ENCODE results near the gene CCNB1. TPM values are rescaled to one million over a fixed set of nuclear protein-coding genes. Genes with fewer than 3 reads are reported as not detected.
"Not testable (repeated sequence)": the region's sequence is repeated elsewhere in the genome, so short reads cannot be mapped to it uniquely, and the experiment has no call there.

The CCNB1 gene
- total RNA-seq, 2 donors from 2014 or later = 117 to 128 TPM

GRCh38 chr5:69189162-69190086 is 22.5 kb downstream of the CCNB1 start, which contains the start of gene CENPH:
Gene CENPH, plus strand, starts transcription at chr5:69189583. Its CDS starts 52 bp downstream, at chr5:69189635.
- Mint-ChIP-seq H3K27me3 (ENCODE audit: low read depth) (no peaks in the 10 kb centered on the region), H3K4me1 (ENCODE audit: low read depth) (peaks cover 21% of the 10 kb centered on the region), H3K27ac (peak within 1 kb of the TSS; percentile 98), H3K36me3 (ENCODE audit: insufficient read depth in 2 of 2) (peaks cover 0 to 6% of the 10 kb centered on the region in 2 donors), H3K4me3 (peak within 1 kb of the TSS; percentile 95 to 98), H3K9me3 (no peaks in the 10 kb centered on the region)
- ATAC-seq (replicated peaks in 1 of 2) = peak; percentile 94 to 95
- DNase-seq = peak; percentile 93 to 95

DNA sequence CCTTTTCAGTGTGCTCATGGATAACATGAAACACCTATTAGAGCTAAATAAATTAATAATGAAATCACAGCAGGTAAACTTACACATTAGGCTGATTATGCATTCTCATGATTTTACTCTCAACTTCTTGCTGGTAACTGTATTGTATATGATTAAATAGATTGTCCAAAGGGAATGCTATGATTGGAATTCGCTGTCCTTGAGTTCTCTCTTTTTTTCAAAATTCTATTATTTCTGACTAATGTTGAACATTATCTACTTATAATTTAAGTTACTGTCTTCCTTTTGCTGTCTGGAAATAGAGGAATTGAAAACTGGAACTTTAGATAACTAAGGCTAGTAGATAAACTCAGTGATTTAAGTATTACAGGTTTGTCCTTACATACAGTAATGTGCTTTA is 35.5 kb downstream of the CCNB1 start:
- H3K36me3 Mint-ChIP-seq (ENCODE audit: insufficient read depth in 2 of 2) = peaks cover 6 to 17% of the 10 kb centered on the region in 2 donors
- no peaks in the 10 kb centered on the region for H3K27me3 Mint-ChIP-seq (ENCODE audit: low read depth)
- no peak overlapping the region for H3K4me3 Mint-ChIP-seq
- no peak for ATAC-seq (replicated peaks in 1 of 2)
- no peak for DNase-seq
- no peak overlapping the region for H3K27ac Mint-ChIP-seq
- H3K9me3 Mint-ChIP-seq = no peaks in the 10 kb centered on the region
- H3K4me1 Mint-ChIP-seq (ENCODE audit: low read depth) = no peaks in the 10 kb centered on the region

DNA sequence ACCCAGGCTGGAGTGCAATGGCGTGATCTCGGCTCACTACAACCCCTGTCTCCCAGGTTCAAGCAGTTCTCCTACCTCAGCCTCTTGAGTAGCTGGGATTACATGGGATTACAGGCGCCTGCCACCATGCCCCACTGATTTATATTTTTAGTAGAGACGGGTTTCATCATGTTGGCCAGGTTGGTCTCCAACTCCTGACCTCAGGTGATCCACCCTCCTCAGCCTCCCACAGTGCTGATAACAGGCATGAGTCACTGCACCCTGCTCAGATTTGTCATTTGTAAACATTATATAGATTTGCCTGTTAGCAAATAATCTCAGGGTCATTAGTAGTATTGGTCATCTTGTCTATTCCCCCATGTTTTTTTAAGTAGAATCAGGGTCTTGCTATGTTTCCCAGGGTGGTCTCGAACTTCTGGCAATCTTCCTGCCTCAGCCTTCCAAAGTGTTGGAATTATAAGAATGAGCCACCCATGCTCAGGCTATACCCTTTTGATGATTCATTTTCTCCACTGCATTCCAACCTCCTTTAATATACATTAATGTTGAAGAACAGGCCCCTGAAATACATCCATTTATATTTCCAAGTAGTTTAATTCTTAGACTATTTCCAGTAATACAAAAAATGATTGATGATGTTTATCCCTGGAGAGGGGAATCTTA is 39.7 kb downstream of the CCNB1 start:
- Mint-ChIP-seq H3K4me1 (ENCODE audit: low read depth) (no peaks in the 10 kb centered on the region), H3K27me3 (ENCODE audit: low read depth) (no peaks in the 10 kb centered on the region), H3K36me3 (ENCODE audit: insufficient read depth in 2 of 2) (peaks cover 2 to 7% of the 10 kb centered on the region in 2 donors), H3K4me3 (no peak overlapping the region), H3K27ac (no peak overlapping the region), H3K9me3 (no peaks in the 10 kb centered on the region)
- no peak for DNase-seq
- ATAC-seq (replicated peaks in 1 of 2) = no peak

DNA sequence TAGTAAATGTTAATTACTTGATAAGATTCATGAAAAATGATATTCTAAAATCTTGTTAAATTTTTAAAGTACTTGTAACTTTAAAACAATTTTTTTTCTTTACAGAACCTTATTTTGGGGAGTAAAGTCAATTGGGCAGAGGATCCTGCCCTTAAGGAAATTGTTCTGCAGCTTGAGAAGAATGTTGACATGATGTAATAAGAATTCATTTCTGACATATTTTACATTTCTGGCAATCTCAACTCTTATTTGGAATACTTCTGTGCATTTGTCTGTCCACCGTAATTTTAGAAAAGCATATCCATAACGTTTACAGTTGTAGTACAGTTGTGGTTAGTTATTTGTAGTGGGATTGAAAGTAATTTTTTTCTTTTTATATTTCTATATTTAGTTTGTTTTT is 42.7 kb downstream of the CCNB1 start:
- H3K27ac Mint-ChIP-seq = no peak overlapping the region
- no peak for ATAC-seq (replicated peaks in 1 of 2)
- H3K9me3 Mint-ChIP-seq = no peaks in the 10 kb centered on the region
- no peak overlapping the region for H3K4me3 Mint-ChIP-seq
- no peaks in the 10 kb centered on the region for H3K4me1 Mint-ChIP-seq (ENCODE audit: low read depth)
- peaks cover 0 to 7% of the 10 kb centered on the region in 2 donors for H3K36me3 Mint-ChIP-seq (ENCODE audit: insufficient read depth in 2 of 2)
- DNase-seq = no peak
- no peaks in the 10 kb centered on the region for H3K27me3 Mint-ChIP-seq (ENCODE audit: low read depth)

GRCh38 chr5:69211200-69211599 is 44.2 kb downstream of the CCNB1 start:
- H3K27ac Mint-ChIP-seq = no peak overlapping the region
- no peak for ATAC-seq (replicated peaks in 1 of 2)
- no peaks in the 10 kb centered on the region for H3K27me3 Mint-ChIP-seq (ENCODE audit: low read depth)
- peaks cover 0 to 11% of the 10 kb centered on the region in 2 donors for H3K36me3 Mint-ChIP-seq (ENCODE audit: insufficient read depth in 2 of 2)
- peaks cover 5% of the 10 kb centered on the region for H3K4me1 Mint-ChIP-seq (ENCODE audit: low read depth)
- no peak for DNase-seq
- H3K9me3 Mint-ChIP-seq = no peaks in the 10 kb centered on the region
- H3K4me3 Mint-ChIP-seq = no peak overlapping the region

GRCh38 chr5:69212022-69212421 is 45.1 kb downstream of the CCNB1 start:
- Mint-ChIP-seq H3K9me3 (no peaks in the 10 kb centered on the region), H3K4me1 (ENCODE audit: low read depth) (peaks cover 9% of the 10 kb centered on the region), H3K36me3 (ENCODE audit: insufficient read depth in 2 of 2) (peaks cover 0 to 8% of the 10 kb centered on the region in 2 donors), H3K27me3 (ENCODE audit: low read depth) (no peaks in the 10 kb centered on the region), H3K4me3 (no peak overlapping the region), H3K27ac (no peak overlapping the region)
- no peak for DNase-seq
- peak in 1 of 2 donors; percentile 28 for ATAC-seq (replicated peaks in 1 of 2)

DNA sequence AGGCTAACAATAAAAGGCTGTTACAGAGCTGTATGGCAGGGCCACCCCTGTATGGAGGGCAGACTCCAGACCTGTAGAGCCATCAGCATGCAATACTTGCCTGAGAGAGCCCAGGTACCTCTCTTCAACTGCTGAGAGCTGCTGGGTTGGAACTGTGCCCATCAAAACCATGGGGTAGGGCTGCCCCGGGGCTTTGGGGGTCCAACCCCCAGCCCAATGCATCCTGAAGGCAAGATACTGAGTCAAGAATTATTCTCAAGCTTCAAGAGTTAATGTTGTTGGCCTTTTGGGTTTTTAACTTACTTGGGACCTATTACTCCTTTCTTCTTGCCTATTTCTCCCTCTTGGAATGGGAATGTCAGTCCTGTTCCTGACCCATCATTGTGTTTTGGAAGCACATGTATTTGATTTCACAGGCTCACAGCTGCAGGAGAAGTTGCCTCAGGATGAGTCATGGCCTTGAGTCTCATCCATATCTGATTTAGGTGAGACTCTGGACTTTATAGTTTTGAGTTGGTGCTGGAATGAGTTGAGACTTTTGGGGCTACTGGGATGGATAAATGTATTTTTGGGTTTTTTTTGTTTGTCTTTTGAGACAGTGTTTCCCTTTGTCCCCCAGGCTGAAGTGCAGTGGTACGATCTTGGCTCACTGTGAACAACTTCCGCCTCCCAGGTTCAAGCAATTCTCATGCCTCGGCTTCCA is 46.7 kb downstream of the CCNB1 start:
- Mint-ChIP-seq H3K27me3 (ENCODE audit: low read depth) (no peaks in the 10 kb centered on the region), H3K27ac (no peak overlapping the region), H3K4me3 (no peak overlapping the region), H3K36me3 (ENCODE audit: insufficient read depth in 2 of 2) (peaks cover 0 to 8% of the 10 kb centered on the region in 2 donors), H3K4me1 (ENCODE audit: low read depth) (peaks cover 17% of the 10 kb centered on the region), H3K9me3 (no peaks in the 10 kb centered on the region)
- no peak for DNase-seq
- no peak for ATAC-seq (replicated peaks in 1 of 2)

- H3K27ac Mint-ChIP-seq = peak overlapping the region; percentile 85
- no peak for ATAC-seq (replicated peaks in 1 of 2)
- peak overlapping the region; percentile 93 to 100 for H3K4me3 Mint-ChIP-seq
- no peaks in the 10 kb centered on the region for H3K27me3 Mint-ChIP-seq (ENCODE audit: low read depth)
- no peak for DNase-seq
- peaks cover 2 to 8% of the 10 kb centered on the region in 2 donors for H3K36me3 Mint-ChIP-seq (ENCODE audit: insufficient read depth in 2 of 2)
- H3K4me1 Mint-ChIP-seq (ENCODE audit: low read depth) = peaks cover 24% of the 10 kb centered on the region
- no peaks in the 10 kb centered on the region for H3K9me3 Mint-ChIP-seq
Measured at GRCh38 chr5:69217151-69217511, 50.2 kb downstream of the CCNB1 start.

DNA sequence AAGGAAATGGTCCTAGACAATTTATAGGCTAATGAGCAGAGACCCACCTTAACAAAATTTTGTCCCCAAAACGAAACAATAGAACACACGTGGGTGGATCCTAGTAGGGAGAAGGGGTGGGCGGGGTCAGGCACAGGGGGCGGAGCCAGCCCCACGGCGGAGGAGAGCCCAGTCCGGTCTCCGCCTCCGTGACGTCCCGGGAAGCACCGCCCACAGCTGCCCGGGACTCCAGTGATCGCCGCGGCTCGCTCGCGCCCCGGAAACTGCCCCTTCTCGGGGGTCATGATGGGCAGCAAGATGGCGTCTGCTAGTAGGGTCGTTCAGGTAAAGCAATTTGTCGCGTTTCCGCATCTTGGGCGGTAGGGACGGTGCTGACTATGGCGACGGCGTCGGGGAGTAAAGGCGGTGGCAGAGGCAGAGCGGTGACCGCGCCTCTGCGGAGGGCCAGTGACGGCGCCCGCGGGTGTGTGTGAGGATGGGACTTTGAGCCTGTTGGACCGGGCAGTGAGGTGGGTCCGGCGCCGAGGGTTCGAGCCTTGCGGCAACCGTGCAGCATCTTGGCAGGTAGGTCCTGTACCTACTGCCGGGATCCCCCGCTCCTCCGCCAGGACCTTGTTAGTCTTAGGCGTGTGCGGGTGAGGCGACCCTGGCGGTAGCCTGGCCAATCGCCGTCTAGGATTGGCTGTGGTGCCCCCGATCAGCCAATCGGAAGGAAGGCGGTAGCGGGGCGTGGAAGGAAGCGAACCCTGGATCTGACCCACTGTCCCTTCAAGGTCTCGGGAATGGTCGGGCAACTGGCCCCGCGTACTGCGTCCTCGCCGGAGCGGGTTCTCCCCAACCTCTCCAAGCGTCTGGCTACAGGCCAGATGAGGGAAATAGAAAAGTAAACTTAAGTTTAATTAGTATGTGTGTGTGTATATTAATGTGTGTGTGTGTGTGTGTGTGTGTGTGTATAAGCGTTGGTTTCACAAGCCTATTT is 50.9 kb downstream of the CCNB1 start:
- peak overlapping the region; percentile 99 for H3K27ac Mint-ChIP-seq
- peaks cover 24% of the 10 kb centered on the region for H3K4me1 Mint-ChIP-seq (ENCODE audit: low read depth)
- peak overlapping the region; percentile 93 to 100 for H3K4me3 Mint-ChIP-seq
- H3K36me3 Mint-ChIP-seq (ENCODE audit: insufficient read depth in 2 of 2) = peaks cover 2 to 8% of the 10 kb centered on the region in 2 donors
- no peaks in the 10 kb centered on the region for H3K27me3 Mint-ChIP-seq (ENCODE audit: low read depth)
- ATAC-seq (replicated peaks in 1 of 2) (peak; percentile 92 to 93), DNase-seq (peak; percentile 92 to 95)
- H3K9me3 Mint-ChIP-seq = no peaks in the 10 kb centered on the region

- H3K27me3 Mint-ChIP-seq (ENCODE audit: low read depth) = no peaks in the 10 kb centered on the region
- H3K9me3 Mint-ChIP-seq = no peaks in the 10 kb centered on the region
- peaks cover 2 to 6% of the 10 kb centered on the region in 2 donors for H3K36me3 Mint-ChIP-seq (ENCODE audit: insufficient read depth in 2 of 2)
- DNase-seq = no peak
- ATAC-seq (replicated peaks in 1 of 2) = no peak
- no peak overlapping the region for H3K4me3 Mint-ChIP-seq
- H3K4me1 Mint-ChIP-seq (ENCODE audit: low read depth) = peaks cover 24% of the 10 kb centered on the region
- H3K27ac Mint-ChIP-seq = no peak overlapping the region
Measured at GRCh38 chr5:69219939-69220338, 53.0 kb downstream of the CCNB1 start.

GRCh38 chr5:69220371-69220770 is 53.4 kb downstream of the CCNB1 start:
- not testable (repeated sequence) for H3K9me3 Mint-ChIP-seq; H3K27ac Mint-ChIP-seq; H3K27me3 Mint-ChIP-seq (ENCODE audit: low read depth); DNase-seq; H3K4me3 Mint-ChIP-seq; H3K36me3 Mint-ChIP-seq (ENCODE audit: insufficient read depth in 2 of 2); ATAC-seq (replicated peaks in 1 of 2)
- H3K4me1 Mint-ChIP-seq (ENCODE audit: low read depth) = peaks cover 24% of the 10 kb centered on the region

- not testable (repeated sequence) for H3K9me3 Mint-ChIP-seq; H3K4me3 Mint-ChIP-seq; H3K36me3 Mint-ChIP-seq (ENCODE audit: insufficient read depth in 2 of 2); H3K27me3 Mint-ChIP-seq (ENCODE audit: low read depth); ATAC-seq (replicated peaks in 1 of 2); DNase-seq; H3K27ac Mint-ChIP-seq
- peaks cover 23% of the 10 kb centered on the region for H3K4me1 Mint-ChIP-seq (ENCODE audit: low read depth)
Measured at GRCh38 chr5:69220833-69221232, 53.9 kb downstream of the CCNB1 start.
